HG03469 (cell line): Measurements from ENCODE around the gene KCTD19.

Source experiments
- ATAC-seq: cut with Tn5 transposase; IDR thresholded peaks from one replicate; pipeline ENCODE4 v1.9.1; 2021; ENCODE audit warnings: mild to moderate bottlenecking, moderate library complexity, moderate number of reproducible peaks; ENCODE audit not compliant: unreplicated experiment

Gene KCTD19

DNA sequence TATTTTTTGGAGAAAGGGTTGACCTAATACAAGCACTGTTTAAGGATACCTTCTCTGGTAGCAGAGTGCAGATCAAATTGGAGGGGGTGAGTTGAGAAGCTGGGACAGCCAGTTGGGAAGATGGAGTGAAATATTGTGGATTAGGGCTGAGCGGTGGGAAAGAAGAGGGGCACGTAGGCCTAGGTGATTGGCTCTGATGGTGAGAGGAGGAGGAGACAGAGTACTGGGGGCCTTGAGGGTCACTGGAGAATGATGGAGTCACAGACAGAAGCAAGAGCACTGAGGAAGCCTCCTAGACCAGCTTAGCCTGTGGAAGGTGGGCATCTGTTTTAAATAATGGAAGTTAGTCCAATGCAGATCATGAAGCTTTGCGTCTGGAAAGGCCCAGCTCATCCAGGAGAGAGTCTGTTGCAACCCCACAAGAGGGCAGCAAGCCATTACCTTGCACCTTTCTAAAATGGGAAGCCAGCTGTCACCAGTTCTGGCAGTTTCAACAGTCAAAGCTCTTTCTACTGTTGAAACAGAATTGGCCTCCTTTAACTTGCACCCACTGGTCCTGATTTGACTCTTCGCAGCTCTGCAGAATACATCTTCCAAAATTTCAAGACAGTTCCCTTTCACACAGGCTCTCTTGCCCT lies 66.0 kb downstream of the KCTD19 start:
- no peak for ATAC-seq

- no peak for ATAC-seq
Observed at GRCh38 chr16:67259705-67260104, 66.8 kb downstream of the KCTD19 start.

DNA sequence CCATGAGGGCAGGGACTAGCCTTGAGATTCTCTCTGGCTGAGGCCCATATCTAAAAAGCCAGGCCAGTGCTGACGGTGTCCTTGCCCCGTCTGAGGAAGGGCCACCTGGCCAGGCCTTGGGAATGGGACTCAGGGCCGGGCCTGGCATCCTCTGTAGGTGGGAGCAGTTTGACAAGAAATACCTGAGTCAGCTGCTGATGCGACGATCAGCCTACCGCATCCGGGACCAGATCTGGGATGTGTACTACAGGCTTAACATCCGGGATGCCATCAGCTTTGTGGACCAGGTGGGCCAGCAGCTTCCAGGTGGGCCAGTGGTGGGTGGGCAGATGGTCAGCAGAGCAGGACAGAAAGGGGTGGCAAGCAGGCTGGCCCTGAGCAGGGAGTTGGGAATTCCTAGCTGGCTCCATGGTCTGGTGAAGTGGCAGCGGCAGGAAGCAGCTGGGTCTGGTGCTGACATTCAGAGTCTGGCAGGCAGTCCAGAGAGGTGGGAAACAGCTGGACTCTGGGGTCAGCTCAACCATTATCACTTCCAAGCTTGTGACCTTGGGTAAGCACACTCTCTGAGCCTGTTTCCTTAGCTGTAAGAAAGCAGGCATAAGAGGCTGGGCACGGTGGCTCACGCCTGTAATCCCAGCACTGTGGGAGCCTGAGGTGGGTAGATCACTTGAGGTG lies 68.2 kb downstream of the KCTD19 start:
- no peak for ATAC-seq

DNA sequence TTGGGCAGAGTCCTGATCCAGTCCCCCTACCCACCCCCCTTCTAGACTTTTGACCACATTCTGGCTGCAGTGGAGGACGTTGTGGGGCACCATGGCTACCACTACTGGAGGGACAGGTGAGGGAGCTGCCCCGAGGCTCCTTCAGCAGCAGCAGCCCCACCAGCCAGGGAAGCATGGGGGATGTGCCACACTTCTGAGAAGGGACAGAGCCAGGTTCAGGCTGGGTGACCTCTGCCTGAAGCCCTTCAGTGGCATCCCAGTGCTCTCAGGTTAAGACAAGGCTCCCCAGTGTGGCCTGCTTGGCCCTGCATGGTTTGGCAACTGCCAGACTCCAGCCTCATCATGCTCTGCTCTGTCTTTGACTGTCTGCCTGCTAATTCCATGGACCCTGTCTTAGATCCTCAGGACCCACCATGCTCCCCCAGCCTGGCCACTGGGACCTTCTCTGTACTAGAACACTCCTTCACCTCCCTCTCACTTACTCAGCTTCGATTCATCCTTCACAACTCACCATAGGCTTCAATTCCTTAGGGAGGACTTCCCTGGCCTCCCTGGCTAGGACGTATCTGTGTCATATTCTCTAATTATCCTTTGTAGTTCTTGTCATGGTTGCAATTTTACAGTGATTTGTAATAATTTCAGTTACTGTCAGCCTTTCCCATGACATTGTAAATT lies 68.9 kb downstream of the KCTD19 start:
- ATAC-seq, result no peak

DNA sequence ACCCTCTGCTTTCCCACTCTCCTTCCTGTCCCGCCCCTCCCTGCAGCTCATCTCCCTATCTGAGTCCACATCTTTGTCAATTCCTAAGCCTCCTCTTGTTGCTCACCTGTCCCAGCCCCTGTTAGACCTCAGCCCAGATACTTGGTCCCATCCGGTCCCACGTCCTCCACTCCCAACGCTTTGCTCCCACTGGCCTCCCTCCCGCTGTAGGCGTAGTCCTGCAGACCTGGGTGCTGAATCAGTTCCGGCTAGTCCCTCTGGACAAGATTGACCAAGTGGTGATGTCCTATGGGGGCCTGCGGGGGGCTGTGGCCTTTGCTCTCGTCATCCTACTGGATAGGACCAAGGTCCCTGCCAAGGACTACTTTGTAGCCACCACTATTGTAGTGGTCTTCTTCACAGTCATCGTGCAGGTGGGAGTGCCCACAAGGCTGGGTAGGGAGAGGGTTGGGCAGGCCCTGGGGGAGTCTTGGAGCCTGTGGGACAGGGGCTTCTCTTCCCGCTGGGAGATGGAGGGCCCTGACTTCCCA lies 69.8 kb downstream of the KCTD19 start:
- ATAC-seq, result no peak

- no peak for ATAC-seq
Observed at GRCh38 chr16:67255553-67256221, 70.9 kb downstream of the KCTD19 start.

DNA sequence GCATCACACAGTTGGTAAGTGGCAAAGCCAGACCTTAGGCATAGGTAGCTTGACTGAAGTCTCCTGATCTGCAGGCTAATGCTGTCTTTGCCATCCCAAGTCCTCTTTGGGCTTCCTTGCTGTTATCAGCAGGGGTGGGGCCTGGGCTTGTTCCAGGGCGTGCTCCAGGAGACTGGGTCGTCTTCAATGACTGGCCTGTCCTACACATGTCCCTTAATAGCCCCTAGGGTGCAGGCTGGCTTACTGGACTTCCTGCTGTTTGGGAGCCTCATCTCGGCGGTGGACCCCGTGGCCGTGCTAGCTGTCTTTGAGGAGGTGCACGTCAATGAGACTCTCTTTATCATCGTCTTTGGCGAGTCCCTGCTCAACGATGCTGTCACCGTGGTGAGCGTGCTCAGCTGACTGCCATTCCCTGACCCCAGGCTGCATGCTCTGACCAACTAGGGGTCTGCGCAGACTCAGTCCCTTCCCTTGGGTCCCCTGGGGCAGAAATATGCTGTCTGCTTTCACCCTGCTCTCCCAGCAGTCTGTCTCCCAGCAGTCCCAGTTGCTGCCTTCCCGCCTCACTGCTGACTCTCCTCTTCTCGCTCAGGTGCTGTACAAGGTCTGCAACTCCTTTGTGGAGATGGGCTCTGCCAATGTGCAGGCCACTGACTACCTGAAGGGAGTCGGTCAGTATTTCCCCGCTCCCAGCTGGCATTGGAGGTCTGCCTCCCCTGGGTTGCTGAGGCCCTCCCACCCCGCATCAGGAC lies 71.6 kb downstream of the KCTD19 start:
- no peak for ATAC-seq

- no peak for ATAC-seq
Observed at GRCh38 chr16:67252609-67253497, 73.7 kb downstream of the KCTD19 start.

- no peak for ATAC-seq
Observed at GRCh38 chr16:67250045-67250327, 76.6 kb downstream of the KCTD19 start.

DNA sequence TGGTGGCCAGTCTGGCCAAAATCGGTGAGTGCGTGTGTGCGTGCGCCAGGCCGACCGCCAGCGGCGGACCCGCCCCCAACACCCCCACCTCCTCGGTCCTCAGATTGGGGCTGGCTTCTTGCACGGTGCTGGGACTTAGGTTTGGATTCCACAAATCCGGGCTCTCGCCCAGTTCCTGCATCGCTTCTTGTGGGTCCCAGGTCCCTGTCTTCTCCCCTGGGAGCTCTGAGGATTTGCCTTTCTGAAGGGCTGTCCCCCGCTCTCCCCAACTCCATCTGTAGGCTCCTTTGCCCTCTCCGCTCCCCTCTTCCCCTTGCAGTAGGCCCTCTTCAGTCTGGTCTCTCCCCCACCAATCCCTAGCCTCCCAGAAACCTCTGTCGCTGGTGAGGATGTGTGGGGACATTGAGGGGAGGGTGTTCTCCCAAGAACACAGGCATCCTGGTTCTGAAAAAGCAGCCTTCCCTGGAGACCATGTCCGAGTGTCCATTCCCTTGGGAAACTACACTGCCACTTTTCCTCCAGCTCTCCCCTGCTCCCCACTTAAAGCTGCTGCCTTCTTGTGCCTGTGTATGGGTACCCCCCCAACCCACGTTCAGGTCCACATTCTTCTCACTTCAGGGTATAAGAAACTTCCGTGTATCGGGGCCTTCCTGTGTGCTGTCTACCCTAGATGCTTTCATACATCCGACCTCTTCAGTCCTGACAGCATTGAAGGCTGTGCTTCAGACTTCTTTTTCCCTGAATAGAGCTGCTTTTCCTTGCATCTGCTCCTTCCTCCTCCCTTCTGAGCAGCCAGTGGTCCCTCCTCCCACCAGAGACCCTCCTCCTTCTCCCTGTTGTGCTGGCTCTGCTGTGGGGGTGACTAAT lies 77.1 kb downstream of the KCTD19 start:
- no peak for ATAC-seq

DNA sequence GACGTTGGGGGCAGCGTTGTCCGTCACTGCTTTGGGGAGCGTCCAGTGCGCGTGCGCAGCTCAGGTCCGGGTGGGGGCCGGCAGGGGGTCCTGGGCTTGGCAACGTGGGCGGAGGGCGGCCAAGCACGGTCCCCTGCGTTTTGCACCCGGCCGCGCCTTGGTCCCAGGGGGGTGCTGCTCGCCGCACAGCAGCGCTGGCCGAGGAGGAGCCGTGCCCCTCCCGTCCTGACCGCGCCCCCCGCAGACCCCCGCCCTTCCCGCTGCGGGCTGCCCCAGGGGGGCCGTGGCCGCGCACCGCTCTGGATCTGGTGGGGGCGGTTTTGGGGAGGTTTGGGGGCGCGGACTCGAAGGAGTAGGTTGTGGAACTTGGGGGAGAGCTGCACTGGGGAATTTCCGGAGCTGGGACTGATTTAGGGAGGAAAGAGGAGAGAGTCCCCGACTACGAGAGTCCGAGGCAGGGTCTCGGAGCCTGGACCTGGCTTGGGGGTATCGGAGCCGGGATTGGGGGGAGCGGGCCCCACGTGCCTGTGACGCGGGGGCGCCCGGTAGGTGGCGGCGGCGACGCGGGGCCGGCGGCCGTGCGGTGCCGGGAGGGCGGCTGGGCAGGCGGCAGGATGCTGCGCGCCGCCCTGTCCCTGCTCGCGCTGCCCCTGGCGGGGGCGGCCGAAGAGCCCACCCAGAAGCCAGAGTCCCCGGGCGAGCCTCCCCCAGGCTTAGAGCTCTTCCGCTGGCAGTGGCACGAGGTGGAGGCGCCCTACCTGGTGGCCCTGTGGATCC lies 78.0 kb downstream of the KCTD19 start, which contains the start of gene SLC9A5:
SLC9A5 (plus strand) TSS at position 579 of the 777 bp plus-strand sequence; CDS start at position 615, 36 bp downstream.
- ATAC-seq, result no peak

DNA sequence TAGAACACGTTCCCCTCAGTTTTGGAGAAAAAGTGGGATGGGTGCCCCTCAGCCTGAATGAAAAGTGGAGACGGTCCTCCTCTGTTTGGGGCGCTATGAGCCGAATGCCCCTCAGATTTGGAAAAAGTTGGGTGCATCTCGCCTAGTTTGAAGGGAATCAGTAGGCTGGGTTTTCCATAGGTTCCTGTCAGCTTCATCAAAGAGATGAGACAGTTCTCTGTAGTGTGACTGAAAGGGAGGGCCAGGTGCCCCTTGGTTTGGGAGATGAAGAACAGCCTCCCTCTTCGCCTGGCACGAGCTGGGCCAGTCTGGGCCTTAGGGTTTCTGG lies 78.5 kb downstream of the KCTD19 start:
- no peak for ATAC-seq

GRCh38 chr16:67247192-67248072 lies 79.1 kb downstream of the KCTD19 start, which contains the start of gene FHOD1:
TSS of gene FHOD1 (minus strand) at chr16:67247481. CDS start at chr16:67247410, 71 bp downstream.
- peak; percentile 31 for ATAC-seq

DNA sequence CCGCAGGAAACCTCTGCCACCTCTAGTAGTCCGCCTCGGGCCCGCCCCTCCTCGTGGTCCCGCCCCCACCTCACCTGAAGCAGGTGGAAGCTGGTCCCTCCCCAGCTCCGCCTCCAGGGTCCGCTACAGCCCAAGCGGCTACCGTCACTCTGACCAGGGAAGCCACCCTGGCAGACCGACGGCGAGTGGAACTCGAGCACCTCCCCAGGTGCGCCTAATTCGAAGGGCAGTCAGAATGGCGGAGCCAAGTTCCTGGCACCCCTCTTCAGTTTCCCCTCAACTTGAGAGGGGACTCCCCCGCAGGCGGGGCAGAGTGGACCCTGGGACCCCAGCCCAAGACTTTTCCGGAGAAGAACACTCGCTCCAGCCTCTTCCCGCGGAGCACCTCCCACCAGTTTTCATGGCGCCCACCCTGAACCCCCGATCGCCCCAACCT lies 79.8 kb downstream of the KCTD19 start:
- ATAC-seq, result no peak

DNA sequence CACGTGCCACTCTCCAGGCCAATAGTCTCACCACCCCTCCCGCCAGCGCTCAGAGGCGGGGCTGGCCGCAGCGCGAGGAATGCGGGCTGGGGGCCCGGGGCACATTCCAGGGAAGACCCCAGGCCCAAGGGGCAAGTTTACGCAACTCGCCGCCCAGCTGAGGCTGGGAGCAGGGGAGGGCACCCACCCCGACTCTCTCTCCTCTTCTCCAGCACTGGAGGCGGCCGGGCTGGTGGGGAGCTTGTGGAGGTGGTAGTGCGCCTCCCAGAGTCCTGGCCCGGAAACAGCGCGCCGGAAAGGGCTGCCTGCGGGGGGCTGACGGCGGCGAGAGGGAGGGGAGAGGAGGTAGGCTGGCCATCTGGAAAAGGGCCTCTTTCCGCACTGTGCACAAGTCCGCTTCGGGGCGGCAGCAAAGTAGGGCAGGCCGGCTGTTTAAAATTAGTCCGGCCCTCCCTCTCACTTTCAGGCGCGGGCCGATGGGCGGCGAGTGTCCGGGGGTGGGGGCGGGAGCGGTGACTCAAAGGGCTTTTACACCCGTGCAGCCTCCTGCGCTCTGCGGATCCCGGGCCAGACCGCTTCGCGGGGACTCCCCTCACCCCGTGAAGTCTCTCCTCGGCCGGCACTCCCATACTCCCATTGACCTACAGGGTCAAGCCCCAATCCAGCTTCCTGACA lies 80.3 kb downstream of the KCTD19 start:
- ATAC-seq, result no peak

DNA sequence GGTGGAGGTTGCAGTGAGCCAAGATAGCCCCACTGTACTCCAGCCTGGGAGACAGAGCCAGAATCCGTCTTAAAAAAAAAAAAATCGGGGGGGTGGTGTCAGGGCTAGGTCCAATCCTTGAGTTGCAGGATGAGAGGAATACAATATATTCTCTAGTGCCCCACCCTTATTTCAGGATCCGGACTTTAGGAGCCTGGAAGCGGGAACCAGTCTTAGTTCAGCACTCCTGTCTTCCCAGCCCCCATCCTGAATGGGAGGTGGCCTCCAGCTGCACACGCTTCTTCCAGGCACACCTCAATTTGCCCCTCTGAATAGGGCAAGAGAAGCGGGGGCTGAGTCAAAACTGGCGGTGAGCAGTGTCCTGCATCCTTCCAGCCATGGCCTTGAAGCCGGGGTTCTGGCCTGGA lies 80.9 kb downstream of the KCTD19 start:
- no peak for ATAC-seq
